SU-DHL-6 (cell line): ENCODE data around the gene CMTM8.

ENCODE experiments used
- EZH2phosphoT487 ChIP-seq: fragments of 200-600 bp; sonication (generic), shearing (Covaris generic); conservative IDR thresholded peaks from 2 replicates; pipeline ENCODE4 v1.6.1; 2018; ENCODE audit warnings: mild to moderate bottlenecking, antibody characterized with exemption, low read length, moderate library complexity, mixed read lengths
- TF ChIP-seq, protein P1 (sequence below): fragments of 200-600 bp; sonication (generic); IDR thresholded peaks from one replicate; pipeline ENCODE4 v1.5.1; 2017; ENCODE audit warnings: antibody characterized with exemption, mild to moderate bottlenecking, low read length, moderate library complexity; ENCODE audit not compliant: insufficient read depth, poor library complexity, severe bottlenecking

DNA sequence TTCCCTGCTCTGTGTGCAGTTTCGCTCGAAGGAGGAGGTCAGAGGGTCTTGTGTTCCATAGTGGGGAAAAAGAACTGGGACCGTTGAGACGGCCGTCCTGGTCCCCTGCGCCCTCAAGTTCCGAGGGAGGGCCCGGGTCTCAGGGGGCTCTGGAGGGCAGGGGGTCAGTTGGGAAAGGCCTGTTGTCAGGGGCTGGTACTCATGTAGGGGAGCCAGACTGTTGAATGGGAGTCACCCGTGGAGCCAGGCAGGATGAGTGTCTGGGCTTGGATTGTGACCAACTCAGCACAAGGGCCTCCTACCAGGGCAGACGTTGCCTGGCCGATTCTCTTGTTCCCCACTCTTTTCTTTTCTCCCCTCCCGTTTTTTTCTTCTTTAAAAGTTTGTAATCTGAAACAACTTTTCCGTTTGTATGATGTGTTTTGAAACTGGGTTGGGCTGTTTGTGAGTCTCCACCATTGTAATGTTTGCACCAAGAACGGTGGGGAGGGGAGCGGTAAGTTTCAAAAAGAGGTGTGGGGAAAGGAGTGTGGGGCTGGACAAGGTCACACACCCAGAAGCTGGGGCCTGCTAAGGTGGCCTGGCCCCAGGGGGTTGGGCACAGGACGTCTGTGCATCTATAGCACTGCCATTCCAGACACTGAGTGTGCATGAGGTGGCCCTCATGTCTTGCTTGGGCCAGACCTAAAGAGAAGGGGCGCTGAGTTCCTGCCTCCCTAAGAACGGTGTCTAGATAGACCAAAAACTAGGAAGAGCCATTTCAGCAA, 154.2 kb downstream of the CMTM8 start:
- TF ChIP-seq, protein P1, sequence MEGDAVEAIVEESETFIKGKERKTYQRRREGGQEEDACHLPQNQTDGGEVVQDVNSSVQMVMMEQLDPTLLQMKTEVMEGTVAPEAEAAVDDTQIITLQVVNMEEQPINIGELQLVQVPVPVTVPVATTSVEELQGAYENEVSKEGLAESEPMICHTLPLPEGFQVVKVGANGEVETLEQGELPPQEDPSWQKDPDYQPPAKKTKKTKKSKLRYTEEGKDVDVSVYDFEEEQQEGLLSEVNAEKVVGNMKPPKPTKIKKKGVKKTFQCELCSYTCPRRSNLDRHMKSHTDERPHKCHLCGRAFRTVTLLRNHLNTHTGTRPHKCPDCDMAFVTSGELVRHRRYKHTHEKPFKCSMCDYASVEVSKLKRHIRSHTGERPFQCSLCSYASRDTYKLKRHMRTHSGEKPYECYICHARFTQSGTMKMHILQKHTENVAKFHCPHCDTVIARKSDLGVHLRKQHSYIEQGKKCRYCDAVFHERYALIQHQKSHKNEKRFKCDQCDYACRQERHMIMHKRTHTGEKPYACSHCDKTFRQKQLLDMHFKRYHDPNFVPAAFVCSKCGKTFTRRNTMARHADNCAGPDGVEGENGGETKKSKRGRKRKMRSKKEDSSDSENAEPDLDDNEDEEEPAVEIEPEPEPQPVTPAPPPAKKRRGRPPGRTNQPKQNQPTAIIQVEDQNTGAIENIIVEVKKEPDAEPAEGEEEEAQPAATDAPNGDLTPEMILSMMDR: no peak
- TF ChIP-seq EZH2phosphoT487: no peak
